GM10248 (cell line): ENCODE results near the gene ZNF408.

Source experiments
- CTCF ChIA-PET: fragments of 300-600 bp; sonication (Branson Sonifier 250); formaldehyde crosslinking; extraction: SDS; loops from one replicate; lab custom pipeline; 2021; ENCODE audit warnings: antibody characterized with exemption; lab: Yijun Ruan, JAX
- POLR2A ChIA-PET: fragments of 350-650 bp; sonication (Branson Sonifier 250); formaldehyde crosslinking; extraction: SDS; loops from one replicate; lab custom pipeline; 2020; ENCODE audit warnings: antibody characterized with exemption; lab: Yijun Ruan, JAX
- DNase-seq: peaks from one replicate; pipeline ENCODE4 v3.0.0; 2012; ENCODE audit errors: extremely low spot score
- CTCF ChIP-seq: IDR thresholded peaks from 2 replicates; pipeline ENCODE4 v1.5.1; 2012; ENCODE audit warnings: mild to moderate bottlenecking, low read depth; ENCODE audit errors: extremely low read depth, missing control alignments, control extremely low read depth

Gene ZNF408

DNA sequence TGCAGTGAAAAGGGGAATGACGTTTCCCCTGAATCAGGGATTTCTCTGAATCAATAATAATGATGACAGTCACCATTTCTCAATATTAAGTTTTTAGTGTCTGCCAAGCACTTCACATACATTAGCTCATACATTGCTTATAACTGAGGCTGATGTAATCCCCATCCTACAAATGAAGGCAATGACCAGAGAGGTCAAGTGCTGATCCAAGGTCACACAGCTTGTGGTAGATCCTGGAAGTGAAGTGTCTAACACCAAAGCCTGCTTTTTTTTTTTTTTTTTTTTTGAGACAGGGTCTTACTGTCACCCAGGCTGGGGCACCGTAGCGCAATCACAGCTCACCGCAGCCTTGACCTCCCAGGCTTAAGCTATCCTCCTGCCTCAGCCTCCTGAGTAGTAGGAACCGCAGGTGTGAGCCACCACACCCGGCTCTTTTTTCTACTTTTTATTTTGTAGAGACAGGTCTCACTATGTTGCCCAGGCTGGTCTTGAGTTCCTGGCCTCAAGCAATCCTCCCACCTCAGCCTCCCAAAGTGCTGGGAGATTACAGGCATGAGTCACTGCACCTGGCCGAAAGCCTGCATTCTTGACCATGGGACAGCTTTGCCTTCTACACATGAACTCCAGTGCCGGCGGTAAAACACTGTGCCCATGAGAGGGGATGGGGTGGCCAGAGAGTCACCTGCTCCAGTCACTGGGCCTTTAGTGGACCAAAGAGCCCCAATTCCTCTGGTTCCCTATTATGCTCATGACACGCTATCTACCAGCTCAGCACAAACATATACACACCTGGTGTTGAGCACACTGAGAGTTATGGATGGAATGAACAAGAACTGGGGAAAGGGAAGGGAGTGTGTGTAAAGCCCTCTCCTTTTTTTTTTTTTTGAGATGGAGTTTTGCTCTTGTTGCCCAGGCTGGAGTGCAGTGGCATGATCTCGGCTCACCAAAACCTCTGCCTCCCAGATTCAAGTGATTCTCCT lies 17.8 kb upstream of the ZNF408 start:
- ChIA-PET CTCF (interaction anchor here (1.8 kb wide), 1 partner anchor 38 kb away, joined by 5 read pairs; no protein-coding TSS in a partner anchor), POLR2A (interaction anchor here (0.6 kb wide), 1 partner anchor 26 kb away, joined by 3 read pairs; no protein-coding TSS in a partner anchor)
- no peak for DNase-seq
- TF ChIP-seq CTCF = no peak

DNA sequence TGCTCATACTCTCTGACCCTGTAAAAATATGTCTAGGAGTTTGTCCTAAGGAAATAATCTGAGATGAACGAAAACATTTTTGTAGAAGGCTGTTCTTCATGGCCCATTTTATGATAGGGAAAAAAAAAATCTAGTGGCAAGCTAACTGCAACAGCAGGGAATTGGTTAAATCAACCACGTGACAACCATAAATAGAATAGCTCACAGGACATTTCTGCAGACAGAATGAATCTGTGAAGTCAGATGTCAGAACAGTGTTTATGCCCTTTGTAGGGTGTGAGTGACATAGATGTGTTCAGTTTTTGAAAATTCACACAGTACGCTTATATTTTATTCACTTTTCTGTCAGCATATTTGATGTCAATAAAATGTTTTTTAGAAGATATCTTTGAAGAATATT lies 16.5 kb upstream of the ZNF408 start:
- no peak for TF ChIP-seq CTCF
- DNase-seq = no peak
- POLR2A ChIA-PET = no interaction called here
- CTCF ChIA-PET = no interaction called here

- no peak for TF ChIP-seq CTCF
- POLR2A ChIA-PET = interaction anchor here (0.6 kb wide), 1 partner anchor 26 kb away, joined by 3 read pairs; no protein-coding TSS in a partner anchor
- CTCF ChIA-PET = interaction anchor here (1.7 kb wide), 1 partner anchor 9 kb away, joined by 4 read pairs; no protein-coding TSS in a partner anchor
- DNase-seq = no peak
Measured at GRCh38 chr11:46686886-46687795, 13.7 kb upstream of the ZNF408 start.

DNA sequence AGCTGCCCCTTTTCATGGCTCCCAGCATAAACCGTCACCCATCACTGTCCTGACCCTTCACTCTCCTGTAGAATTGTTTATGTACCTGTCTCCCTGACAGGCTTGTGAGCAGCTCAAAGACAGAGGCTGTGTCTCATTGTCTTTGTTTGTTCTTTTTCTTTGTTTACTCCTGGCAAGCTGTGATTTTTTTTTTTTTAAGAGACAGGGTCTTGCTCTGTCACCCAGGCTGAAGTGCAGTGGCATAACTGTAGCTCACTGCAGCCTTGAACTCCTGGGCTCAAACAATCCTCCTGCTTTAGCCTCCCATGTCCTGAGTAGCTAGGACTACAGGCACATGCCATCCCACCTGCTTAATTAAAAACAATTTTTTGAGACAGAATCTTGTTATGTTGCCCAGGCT lies 10.1 kb upstream of the ZNF408 start:
- DNase-seq = no peak
- ChIA-PET POLR2A (no interaction called here), CTCF (interaction anchor here (0.8 to 1.8 kb wide), 3 partner anchors 10 to 17 kb away, joined by 3 to 5 read pairs (median 5); partner anchors contain the start of genes ARHGAP1 and ZNF408)
- no peak for TF ChIP-seq CTCF

GRCh38 chr11:46692450-46692849 lies 8.4 kb upstream of the ZNF408 start:
- no peak for TF ChIP-seq CTCF
- POLR2A ChIA-PET = interaction anchor here (0.7 kb wide), 1 partner anchor 194 kb away, joined by 4 read pairs; no protein-coding TSS in a partner anchor
- no peak for DNase-seq
- CTCF ChIA-PET = interaction anchor here (1.3 kb wide), 2 partner anchors 19 to 74 kb away, joined by 3 to 4 read pairs; no protein-coding TSS in a partner anchor
